C1 segment of cervical spinal cord (tissue), 14 donors: Measurements from ENCODE around the gene MIEF2.

ENCODE experiments used
- DNase-seq, 14 donors: peaks; one replicate each; lab custom pipeline; 2025; lab: John Stamatoyannopoulos, UW

The MIEF2 gene

GRCh38 chr17:18235743-18236256 lies 24.7 kb upstream of the MIEF2 start:
- DNase-seq: peak in 1 of 14 donors; percentile 39

GRCh38 chr17:18236494-18236893 lies 24.0 kb upstream of the MIEF2 start:
- no peak for DNase-seq

- DNase-seq: no peak
Measured at GRCh38 chr17:18237461-18237860, 23.0 kb upstream of the MIEF2 start.

GRCh38 chr17:18238299-18238698 lies 22.2 kb upstream of the MIEF2 start:
- DNase-seq: no peak

- no peak for DNase-seq
Measured at GRCh38 chr17:18240449-18240848, 20.0 kb upstream of the MIEF2 start.

GRCh38 chr17:18241229-18241871 lies 19.1 kb upstream of the MIEF2 start:
- DNase-seq: no peak

GRCh38 chr17:18245038-18245776 lies 15.3 kb upstream of the MIEF2 start:
- DNase-seq: no peak

- DNase-seq: no peak
Measured at GRCh38 chr17:18246109-18246725, 14.2 kb upstream of the MIEF2 start.

- DNase-seq: no peak
Measured at GRCh38 chr17:18246880-18247612, 13.4 kb upstream of the MIEF2 start.

GRCh38 chr17:18247613-18248001 lies 12.9 kb upstream of the MIEF2 start:
- peak in 4 of 14 donors; percentile 14 to 46 (median 42) for DNase-seq

- DNase-seq: peak in 10 of 14 donors; percentile 34 to 64 (median 46)
Measured at GRCh38 chr17:18248300-18248731, 12.1 kb upstream of the MIEF2 start.

GRCh38 chr17:18248811-18249210 lies 11.7 kb upstream of the MIEF2 start:
- no peak for DNase-seq

GRCh38 chr17:18250259-18250658 lies 10.2 kb upstream of the MIEF2 start:
- DNase-seq: no peak

GRCh38 chr17:18250708-18251107 lies 9.8 kb upstream of the MIEF2 start:
- DNase-seq: no peak

GRCh38 chr17:18251204-18251603 lies 9.3 kb upstream of the MIEF2 start:
- peak in 1 of 14 donors; percentile 30 for DNase-seq

- DNase-seq: no peak
Measured at GRCh38 chr17:18252160-18252559, 8.3 kb upstream of the MIEF2 start.

- DNase-seq: no peak
Measured at GRCh38 chr17:18253187-18253884, 7.1 kb upstream of the MIEF2 start.

GRCh38 chr17:18253947-18254821 lies 6.3 kb upstream of the MIEF2 start:
- no peak for DNase-seq

GRCh38 chr17:18254888-18255649 lies 5.4 kb upstream of the MIEF2 start:
- no peak for DNase-seq
